LNCAP (cell line): Measurements from ENCODE around the gene SPAG9.

Experiments
- TF ChIP-seq, protein P1 (sequence below): fragments of 450-650 bp; IDR thresholded peaks from 2 replicates; pipeline ENCODE4 v1.5.1; 2017; ENCODE audit warnings: mild to moderate bottlenecking

SPAG9 gene

DNA sequence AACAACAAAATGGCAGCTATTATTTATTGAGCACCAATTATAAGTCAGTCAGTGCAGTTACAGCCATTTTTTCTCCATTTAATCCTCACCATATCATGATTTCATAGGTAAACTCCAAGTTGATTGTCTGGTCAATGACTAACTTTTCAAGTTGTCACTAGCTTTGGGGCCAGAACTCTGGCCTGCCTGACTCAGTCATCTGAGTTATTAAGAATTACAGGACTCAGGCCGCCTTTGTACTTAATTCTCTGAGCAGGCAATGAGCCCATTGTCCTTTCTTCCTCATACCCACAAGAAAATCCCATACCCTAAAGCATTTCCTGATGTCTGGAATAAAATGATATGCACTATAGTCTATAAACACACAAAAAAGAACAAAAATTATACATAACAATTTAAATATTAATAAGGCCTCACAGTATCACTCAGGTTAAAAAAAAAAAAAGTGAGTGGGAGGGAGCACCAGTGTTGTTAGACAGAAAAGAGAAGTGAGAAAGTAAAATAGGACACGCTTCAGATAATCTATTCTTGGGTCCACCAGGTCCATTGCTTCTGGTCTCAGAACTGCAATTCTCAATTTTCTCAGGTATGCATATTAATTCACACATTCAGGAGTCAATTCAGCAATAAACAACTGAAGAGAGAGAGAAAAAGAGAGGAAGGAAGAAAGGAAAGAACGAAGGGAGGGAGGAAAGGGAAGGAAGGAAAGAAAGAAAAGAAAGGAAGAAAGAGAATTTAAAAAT is 70.2 kb downstream of the SPAG9 start:
- TF ChIP-seq, protein P1, sequence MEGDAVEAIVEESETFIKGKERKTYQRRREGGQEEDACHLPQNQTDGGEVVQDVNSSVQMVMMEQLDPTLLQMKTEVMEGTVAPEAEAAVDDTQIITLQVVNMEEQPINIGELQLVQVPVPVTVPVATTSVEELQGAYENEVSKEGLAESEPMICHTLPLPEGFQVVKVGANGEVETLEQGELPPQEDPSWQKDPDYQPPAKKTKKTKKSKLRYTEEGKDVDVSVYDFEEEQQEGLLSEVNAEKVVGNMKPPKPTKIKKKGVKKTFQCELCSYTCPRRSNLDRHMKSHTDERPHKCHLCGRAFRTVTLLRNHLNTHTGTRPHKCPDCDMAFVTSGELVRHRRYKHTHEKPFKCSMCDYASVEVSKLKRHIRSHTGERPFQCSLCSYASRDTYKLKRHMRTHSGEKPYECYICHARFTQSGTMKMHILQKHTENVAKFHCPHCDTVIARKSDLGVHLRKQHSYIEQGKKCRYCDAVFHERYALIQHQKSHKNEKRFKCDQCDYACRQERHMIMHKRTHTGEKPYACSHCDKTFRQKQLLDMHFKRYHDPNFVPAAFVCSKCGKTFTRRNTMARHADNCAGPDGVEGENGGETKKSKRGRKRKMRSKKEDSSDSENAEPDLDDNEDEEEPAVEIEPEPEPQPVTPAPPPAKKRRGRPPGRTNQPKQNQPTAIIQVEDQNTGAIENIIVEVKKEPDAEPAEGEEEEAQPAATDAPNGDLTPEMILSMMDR = no peak

- TF ChIP-seq, protein P1 = no peak
Observed at GRCh38 chr17:51046514-51047384, 73.9 kb downstream of the SPAG9 start.

DNA sequence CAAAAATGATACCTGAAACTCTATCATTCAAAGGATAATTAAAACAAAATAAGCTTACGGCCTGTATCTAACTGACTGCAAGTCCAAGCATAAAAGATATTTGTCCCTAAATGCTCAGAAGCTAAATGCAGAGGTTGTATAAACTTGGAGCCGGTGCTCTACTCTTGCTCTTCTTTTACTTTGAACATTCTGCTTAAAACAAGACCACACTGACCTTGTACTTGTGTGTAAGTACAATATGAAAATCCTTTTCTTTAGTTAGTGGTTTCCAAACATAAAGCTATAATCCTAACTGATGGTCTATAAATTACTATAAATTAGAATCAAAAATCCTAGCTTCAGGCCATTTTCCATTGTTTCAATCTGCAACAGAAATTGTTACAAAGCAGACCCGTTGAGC is 74.6 kb downstream of the SPAG9 start:
- TF ChIP-seq, protein P1 = no peak

GRCh38 chr17:51045621-51046020 is 75.0 kb downstream of the SPAG9 start:
- TF ChIP-seq, protein P1 = no peak

- TF ChIP-seq, protein P1 = no peak
Observed at GRCh38 chr17:51044976-51045375, 75.7 kb downstream of the SPAG9 start.

DNA sequence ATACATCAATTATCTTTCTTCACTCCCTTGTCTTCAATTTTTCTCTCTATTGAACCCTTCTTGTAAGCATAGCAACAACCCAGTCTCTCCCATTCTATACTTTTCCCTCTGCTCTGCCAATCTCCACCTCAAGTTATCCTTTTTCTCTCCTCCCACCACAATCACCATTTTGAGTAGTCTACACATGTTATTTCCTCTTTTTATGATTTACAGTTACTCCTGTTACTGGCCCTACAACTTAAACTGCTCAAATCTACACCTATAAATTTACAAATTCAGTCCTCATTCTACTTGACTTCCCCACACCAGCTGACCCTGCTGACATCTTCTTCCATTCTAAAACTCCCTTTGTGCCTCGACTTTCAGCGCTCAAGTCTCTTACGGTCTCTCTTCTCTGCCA is 84.6 kb downstream of the SPAG9 start:
- TF ChIP-seq, protein P1 = no peak

GRCh38 chr17:51035431-51035830 is 85.2 kb downstream of the SPAG9 start:
- TF ChIP-seq, protein P1 = no peak
